ENCODE results near the gene AKT3.

Gene AKT3

DNA sequence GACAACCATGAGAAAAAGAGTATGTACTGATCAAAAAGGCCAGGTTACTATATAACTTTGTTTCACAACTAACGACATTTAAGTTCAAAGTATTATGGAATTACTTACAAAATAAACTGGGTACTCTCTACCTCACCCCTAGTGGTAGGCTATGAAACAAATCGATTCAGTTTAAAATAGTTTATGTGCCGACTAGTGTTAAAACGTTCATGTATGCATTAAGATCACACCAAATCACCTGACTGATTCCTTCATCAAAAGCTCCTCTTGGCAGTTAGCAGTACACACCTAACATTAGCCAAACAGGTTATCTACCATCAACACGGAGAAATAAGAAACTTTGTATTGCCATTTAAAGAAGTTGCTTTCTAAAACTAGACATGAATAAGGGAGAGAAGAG, 137.1 kb downstream of the AKT3 start:
- TF ChIP-seq, protein P1, sequence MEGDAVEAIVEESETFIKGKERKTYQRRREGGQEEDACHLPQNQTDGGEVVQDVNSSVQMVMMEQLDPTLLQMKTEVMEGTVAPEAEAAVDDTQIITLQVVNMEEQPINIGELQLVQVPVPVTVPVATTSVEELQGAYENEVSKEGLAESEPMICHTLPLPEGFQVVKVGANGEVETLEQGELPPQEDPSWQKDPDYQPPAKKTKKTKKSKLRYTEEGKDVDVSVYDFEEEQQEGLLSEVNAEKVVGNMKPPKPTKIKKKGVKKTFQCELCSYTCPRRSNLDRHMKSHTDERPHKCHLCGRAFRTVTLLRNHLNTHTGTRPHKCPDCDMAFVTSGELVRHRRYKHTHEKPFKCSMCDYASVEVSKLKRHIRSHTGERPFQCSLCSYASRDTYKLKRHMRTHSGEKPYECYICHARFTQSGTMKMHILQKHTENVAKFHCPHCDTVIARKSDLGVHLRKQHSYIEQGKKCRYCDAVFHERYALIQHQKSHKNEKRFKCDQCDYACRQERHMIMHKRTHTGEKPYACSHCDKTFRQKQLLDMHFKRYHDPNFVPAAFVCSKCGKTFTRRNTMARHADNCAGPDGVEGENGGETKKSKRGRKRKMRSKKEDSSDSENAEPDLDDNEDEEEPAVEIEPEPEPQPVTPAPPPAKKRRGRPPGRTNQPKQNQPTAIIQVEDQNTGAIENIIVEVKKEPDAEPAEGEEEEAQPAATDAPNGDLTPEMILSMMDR (IDR thresholded peaks at IDR 0.05): no peak
- Histone ChIP-seq H3K27ac (no peak overlapping the region), H3K4me3 (peak overlapping the region; percentile 28)
- DNase-seq (ENCODE audit: low spot score): no peak

DNA sequence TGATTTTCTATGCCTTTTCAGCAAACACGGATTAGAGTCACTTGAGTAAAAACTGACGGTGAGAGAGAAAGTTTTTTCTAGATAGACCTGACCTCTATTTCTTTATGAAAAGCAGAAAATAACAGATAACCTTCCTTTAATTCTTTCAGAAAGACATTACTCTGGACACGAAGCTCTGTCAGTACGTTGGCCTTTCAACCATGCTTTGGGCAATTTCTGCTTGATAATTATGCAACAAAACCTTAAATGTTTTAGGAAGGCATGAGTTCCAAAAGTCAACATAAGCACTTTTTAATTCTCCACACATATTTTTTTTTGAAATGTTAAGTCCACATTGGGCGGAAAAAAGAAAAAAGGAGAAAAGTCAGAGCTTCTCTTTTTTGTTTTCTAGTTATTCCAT, 137.8 kb downstream of the AKT3 start:
- Histone ChIP-seq H3K4me3 (no peak overlapping the region), H3K27ac (no peak overlapping the region)
- TF ChIP-seq, protein P1 (IDR thresholded peaks at IDR 0.05): no peak
- DNase-seq (ENCODE audit: low spot score): no peak

DNA sequence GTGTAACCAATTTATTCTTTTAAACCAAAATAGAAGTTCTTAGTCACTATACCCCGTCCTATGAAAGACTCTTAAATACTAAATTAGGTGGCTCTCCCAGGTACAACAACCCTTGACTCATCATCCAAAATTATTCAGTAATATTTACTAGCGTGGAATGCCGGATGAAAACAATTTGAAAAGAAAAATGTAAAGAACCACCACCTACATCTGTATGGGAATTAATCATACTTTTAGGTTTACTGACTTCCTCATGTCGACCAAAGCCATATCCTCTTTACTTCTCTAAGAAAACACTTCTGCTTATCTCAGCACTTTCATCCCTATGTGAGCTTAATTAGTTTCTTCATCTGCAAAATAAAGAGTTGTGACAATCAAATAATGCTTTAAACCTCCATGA, 139.6 kb downstream of the AKT3 start:
- Histone ChIP-seq H3K27ac (no peak overlapping the region), H3K4me3 (no peak overlapping the region)
- TF ChIP-seq, protein P1 (IDR thresholded peaks at IDR 0.05): no peak
- DNase-seq (ENCODE audit: low spot score): no peak

DNA sequence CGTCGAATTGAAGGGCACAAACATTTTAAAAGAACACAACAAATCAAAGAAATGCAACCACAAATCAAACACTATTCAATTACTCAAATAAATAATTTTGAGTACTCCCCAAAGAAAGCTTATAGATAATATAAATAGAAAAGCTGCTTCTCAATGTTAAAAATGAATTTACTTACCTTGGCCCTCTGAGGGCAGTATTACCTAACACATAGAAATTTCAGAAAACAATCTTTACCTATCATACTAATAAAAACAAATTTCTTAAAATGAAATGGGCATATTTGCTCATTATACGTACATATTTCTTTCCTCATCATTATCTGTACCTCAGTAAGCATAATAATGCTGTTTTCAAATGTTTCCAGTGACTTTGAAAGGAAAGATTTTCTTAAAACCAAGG, 141.8 kb downstream of the AKT3 start:
- TF ChIP-seq, protein P1 (IDR thresholded peaks at IDR 0.05): no peak
- Histone ChIP-seq H3K4me3 (no peak overlapping the region), H3K27ac (no peak overlapping the region)
- DNase-seq (ENCODE audit: low spot score): no peak

DNA sequence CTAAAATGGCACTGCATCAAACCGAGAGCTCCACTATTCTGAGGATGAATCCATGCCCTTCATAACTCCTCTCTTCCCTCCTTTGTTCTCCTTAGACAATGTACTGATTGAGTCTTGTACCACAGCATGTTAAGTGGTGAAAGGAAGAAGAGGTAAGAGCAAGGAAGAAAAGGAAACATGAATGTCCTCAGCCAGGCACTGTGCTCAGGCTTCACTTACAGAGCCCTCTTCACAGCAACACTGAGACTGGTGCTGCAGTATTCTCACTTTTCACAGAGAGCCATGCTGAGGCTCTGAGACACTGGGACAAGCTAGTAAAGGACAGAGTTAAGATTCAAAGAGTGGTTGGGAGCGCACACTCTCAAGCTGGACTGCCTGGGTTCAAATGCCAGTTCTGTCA, 143.5 kb downstream of the AKT3 start:
- Histone ChIP-seq H3K27ac (no peak overlapping the region), H3K4me3 (no peak overlapping the region)
- DNase-seq (ENCODE audit: low spot score): no peak
- TF ChIP-seq, protein P1 (IDR thresholded peaks at IDR 0.05): no peak

DNA sequence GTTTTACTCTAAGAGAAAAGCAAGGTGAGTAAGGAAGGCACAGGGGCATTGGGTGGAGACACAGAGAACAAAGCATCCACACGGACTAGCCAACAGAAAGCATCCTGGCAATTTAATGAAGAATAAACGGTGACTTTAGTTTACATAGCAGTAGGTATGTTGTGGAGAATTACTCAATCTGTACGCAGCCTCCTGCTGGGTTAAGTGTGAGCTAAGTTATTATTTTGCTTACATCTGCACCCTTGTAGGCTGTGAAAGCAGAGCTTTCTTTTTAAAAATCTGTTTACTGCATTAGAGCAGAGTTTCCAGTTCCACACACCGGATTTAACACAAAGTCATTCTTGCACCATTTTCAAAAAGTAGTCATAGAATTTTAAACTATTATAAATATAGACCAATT, 144.5 kb downstream of the AKT3 start:
- no peak overlapping the region for H3K27ac ChIP-seq
- DNase-seq (ENCODE audit: low spot score): no peak
- TF ChIP-seq, protein P1 (IDR thresholded peaks at IDR 0.05): no peak
- no peak overlapping the region for H3K4me3 ChIP-seq

DNA sequence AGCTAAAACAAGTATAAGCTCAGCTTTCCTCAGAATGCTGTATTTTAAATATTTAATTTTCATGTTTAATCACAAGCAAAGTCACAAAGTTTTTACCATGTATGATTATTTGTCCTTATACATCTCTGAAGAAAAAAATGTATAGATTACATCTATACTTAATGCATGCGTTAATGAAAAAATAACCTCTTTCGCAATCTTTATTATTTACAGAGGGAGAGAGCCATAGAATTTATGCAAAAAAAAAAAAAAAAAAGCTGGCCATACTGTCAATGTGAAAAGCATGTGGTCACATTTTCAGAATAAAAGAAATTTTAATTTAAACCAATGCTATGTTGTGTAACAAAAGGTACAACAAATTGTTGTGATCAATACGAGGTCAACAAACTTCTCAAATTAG, 148.2 kb downstream of the AKT3 start:
- no peak for DNase-seq (ENCODE audit: low spot score)
- TF ChIP-seq, protein P1 (IDR thresholded peaks at IDR 0.05): no peak
- no peak overlapping the region for H3K27ac ChIP-seq
- no peak overlapping the region for H3K4me3 ChIP-seq
